Measurements from ENCODE around the gene AHI1.

- TF ChIP-seq, protein P1, sequence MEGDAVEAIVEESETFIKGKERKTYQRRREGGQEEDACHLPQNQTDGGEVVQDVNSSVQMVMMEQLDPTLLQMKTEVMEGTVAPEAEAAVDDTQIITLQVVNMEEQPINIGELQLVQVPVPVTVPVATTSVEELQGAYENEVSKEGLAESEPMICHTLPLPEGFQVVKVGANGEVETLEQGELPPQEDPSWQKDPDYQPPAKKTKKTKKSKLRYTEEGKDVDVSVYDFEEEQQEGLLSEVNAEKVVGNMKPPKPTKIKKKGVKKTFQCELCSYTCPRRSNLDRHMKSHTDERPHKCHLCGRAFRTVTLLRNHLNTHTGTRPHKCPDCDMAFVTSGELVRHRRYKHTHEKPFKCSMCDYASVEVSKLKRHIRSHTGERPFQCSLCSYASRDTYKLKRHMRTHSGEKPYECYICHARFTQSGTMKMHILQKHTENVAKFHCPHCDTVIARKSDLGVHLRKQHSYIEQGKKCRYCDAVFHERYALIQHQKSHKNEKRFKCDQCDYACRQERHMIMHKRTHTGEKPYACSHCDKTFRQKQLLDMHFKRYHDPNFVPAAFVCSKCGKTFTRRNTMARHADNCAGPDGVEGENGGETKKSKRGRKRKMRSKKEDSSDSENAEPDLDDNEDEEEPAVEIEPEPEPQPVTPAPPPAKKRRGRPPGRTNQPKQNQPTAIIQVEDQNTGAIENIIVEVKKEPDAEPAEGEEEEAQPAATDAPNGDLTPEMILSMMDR (tag by site-specific recombination; IDR thresholded peaks at IDR 0.05), result no peak
- TF ChIP-seq ZNF214 (tag by site-specific recombination; IDR thresholded peaks at IDR 0.05; ENCODE audit: borderline replicate concordance), result no peak
- TF ChIP-seq ZBTB17 (tag by site-specific recombination; IDR thresholded peaks at IDR 0.05), result no peak
- TF ChIP-seq ZNF350 (tag by site-specific recombination; IDR thresholded peaks at IDR 0.05), result no peak
- TF ChIP-seq GLI4 (tag by site-specific recombination; IDR thresholded peaks at IDR 0.05), result no peak
- TF ChIP-seq ZNF24 (tag by site-specific recombination; IDR thresholded peaks at IDR 0.05), result no peak
- TF ChIP-seq ZNF596 (tag by site-specific recombination; IDR thresholded peaks at IDR 0.05), result no peak
- TF ChIP-seq ZNF747 (tag by site-specific recombination; IDR thresholded peaks at IDR 0.05), result no peak
- TF ChIP-seq KLF9 (tag by site-specific recombination; IDR thresholded peaks at IDR 0.05; ENCODE audit: low read depth), result no peak
Observed at GRCh38 chr6:135360222-135360621, 137.3 kb downstream of the AHI1 start.

Data from HEK293 (cell line).